GM03348 (cell line): ENCODE measurements around the gene SMOC2.
"Not testable (repeated sequence)": the region's sequence is repeated elsewhere in the genome, so short reads cannot be mapped to it uniquely, and the experiment has no call there.

ENCODE experiments used
- DNase-seq: peaks from one replicate; pipeline ENCODE4 v3.0.0; 2012; ENCODE audit warnings: low spot score

Gene SMOC2

GRCh38 chr6:168517742-168518347 is 76.9 kb downstream of the SMOC2 start:
- no peak for DNase-seq

GRCh38 chr6:168518348-168518745 is 77.4 kb downstream of the SMOC2 start:
- no peak for DNase-seq

GRCh38 chr6:168518867-168519266 is 77.9 kb downstream of the SMOC2 start:
- DNase-seq: no peak

- no peak for DNase-seq
These were observed 79.2 kb downstream of the SMOC2 start for GRCh38 chr6:168520233-168520632.

GRCh38 chr6:168524571-168525001 is 83.6 kb downstream of the SMOC2 start:
- DNase-seq: no peak

GRCh38 chr6:168525114-168525513 is 84.1 kb downstream of the SMOC2 start:
- DNase-seq: no peak

- no peak for DNase-seq
These were observed 85.1 kb downstream of the SMOC2 start for GRCh38 chr6:168525926-168526630.

- DNase-seq: no peak
These were observed 85.9 kb downstream of the SMOC2 start for GRCh38 chr6:168526841-168527281.

- no peak for DNase-seq
These were observed 86.6 kb downstream of the SMOC2 start for GRCh38 chr6:168527451-168528210.

GRCh38 chr6:168528474-168529095 is 87.6 kb downstream of the SMOC2 start:
- no peak for DNase-seq

- DNase-seq: no peak
These were observed 88.2 kb downstream of the SMOC2 start for GRCh38 chr6:168529214-168529613.

- no peak for DNase-seq
These were observed 89.7 kb downstream of the SMOC2 start for GRCh38 chr6:168530653-168531071.

GRCh38 chr6:168532070-168532469 is 91.1 kb downstream of the SMOC2 start:
- no peak for DNase-seq

GRCh38 chr6:168533414-168533813 is 92.4 kb downstream of the SMOC2 start:
- DNase-seq: no peak

- DNase-seq: no peak
These were observed 93.3 kb downstream of the SMOC2 start for GRCh38 chr6:168534265-168534664.

- DNase-seq: no peak
These were observed 94.7 kb downstream of the SMOC2 start for GRCh38 chr6:168535711-168536110.

GRCh38 chr6:168536196-168536595 is 95.2 kb downstream of the SMOC2 start:
- no peak for DNase-seq

- DNase-seq: no peak
These were observed 95.9 kb downstream of the SMOC2 start for GRCh38 chr6:168536665-168537539.

GRCh38 chr6:168537540-168537884 is 96.5 kb downstream of the SMOC2 start:
- DNase-seq: no peak

GRCh38 chr6:168538188-168538891 is 97.4 kb downstream of the SMOC2 start:
- not testable (repeated sequence) for DNase-seq
